Endodermal cell (in vitro differentiated cells): Measurements from ENCODE around the gene LYZL1. TPM values are rescaled to one million over a fixed set of nuclear protein-coding genes. Genes with fewer than 3 reads are reported as not detected.
A peak's percentile ranks its signal among the peaks of the same experiment; 100 is the strongest.

Source experiments
- DNase-seq: peaks from one replicate; pipeline ENCODE4 v3.0.0-alpha.2; 2017
- H3K27ac ChIP-seq: 2 replicates; pipeline ENCODE4 v1.5.1; 2013; ENCODE audit warnings: mild to moderate bottlenecking, low read depth, low read length, moderate library complexity
- H3K27me3 ChIP-seq: 2 replicates; pipeline ENCODE4 v1.6.1; 2013; ENCODE audit warnings: mild to moderate bottlenecking, low read length, moderate library complexity; ENCODE audit not compliant: insufficient read depth, control insufficient read depth, poor library complexity, severe bottlenecking
- H3K36me3 ChIP-seq: 2 replicates; pipeline ENCODE4 v1.7.0; 2013; ENCODE audit warnings: mild to moderate bottlenecking, low read length, moderate library complexity; ENCODE audit not compliant: control insufficient read depth, insufficient read depth
- H3K4me1 ChIP-seq: one replicate; pipeline ENCODE4 v1.7.0; 2013; ENCODE audit warnings: low read length; ENCODE audit not compliant: control insufficient read depth, insufficient read depth
- H3K4me3 ChIP-seq: 2 replicates; pipeline ENCODE4 v1.5.1; 2013; ENCODE audit warnings: mild to moderate bottlenecking, low read length, moderate library complexity
- H3K9ac ChIP-seq: 2 replicates; pipeline ENCODE4 v1.6.1; 2013; ENCODE audit warnings: mild to moderate bottlenecking, low read length, moderate library complexity; ENCODE audit not compliant: poor library complexity, severe bottlenecking; ENCODE audit errors: extremely low read depth
- H3K9me3 ChIP-seq: 2 replicates; pipeline ENCODE4 v1.6.1; 2013; ENCODE audit warnings: mild to moderate bottlenecking, low read length, moderate library complexity; ENCODE audit not compliant: control insufficient read depth
- H3K27ac Mint-ChIP-seq: 2 replicates; pipeline ENCODE4 v1.8.0; 2020; ENCODE audit warnings: mixed read lengths
- H3K27me3 Mint-ChIP-seq: 2 replicates; pipeline ENCODE4 v1.8.0; 2021; ENCODE audit warnings: mild to moderate bottlenecking, mixed read lengths; ENCODE audit not compliant: insufficient read depth
- H3K36me3 Mint-ChIP-seq: 2 replicates; pipeline ENCODE4 v1.8.0; 2020; ENCODE audit warnings: low read depth, mixed read lengths
- H3K4me1 Mint-ChIP-seq: 2 replicates; pipeline ENCODE4 v1.8.0; 2020; ENCODE audit warnings: mixed read lengths
- H3K4me3 Mint-ChIP-seq: 2 replicates; pipeline ENCODE4 v1.8.0; 2020; ENCODE audit warnings: mild to moderate bottlenecking, moderate library complexity, mixed read lengths
- H3K9me3 Mint-ChIP-seq: 2 replicates; pipeline ENCODE4 v1.8.0; 2020; ENCODE audit warnings: mild to moderate bottlenecking, mixed read lengths
- CTCF ChIP-seq: fragments of 200-600 bp; sonication (generic); conservative IDR thresholded peaks from 2 replicates; pipeline ENCODE4 v1.5.0; 2021; ENCODE audit warnings: antibody characterized with exemption, mild to moderate bottlenecking
- WGBS, 2 experiments: methylation state at CpG; one replicate each; pipeline versions ENCODE4 v1.1.5 to v1.1.7; 2013; ENCODE audit warnings: missing lambda C conversion rate in 2 of 2, mixed read lengths in 1 of 2; ENCODE audit not compliant: insufficient coverage in 1 of 2, insufficient read length in 1 of 2; 5-methylcytosine and 5-hydroxymethylcytosine counted together
- total RNA-seq, 2 donors: library from RNA; stranded (reverse); fragmentation: NEBNext Ultra II Directional in 1 of 2; extraction: Animal tissue kit (Norgen Biotek cat#: 25700) in 1 of 2; gene quantifications; 2 replicates in 1 of 2; 3 replicates in 1 of 2; pipeline ENCODE4 v1.2.1, GENCODE V29; 2021

Gene LYZL1
- total RNA-seq, 2 donors from 2014 or later: not detected

GRCh38 chr10:29252811-29253689, 35.8 kb upstream of the LYZL1 start:
- H3K9me3 Mint-ChIP-seq: no peaks in the 10 kb centered on the region
- DNase-seq: no peak
- 88 to 94% methylated on average over 16 to 18 of the region's 18 CpGs for WGBS, 2 experiments
- Histone ChIP-seq H3K27me3 (no peaks in the 10 kb centered on the region), H3K4me1 (peaks cover 10% of the 10 kb centered on the region), H3K36me3 (no peaks in the 10 kb centered on the region), H3K4me3 (no peak overlapping the region), H3K27ac (no peak overlapping the region), H3K9ac (no peak overlapping the region), H3K9me3 (no peaks in the 10 kb centered on the region)
- H3K27ac Mint-ChIP-seq: no peak overlapping the region
- no peaks in the 10 kb centered on the region for H3K36me3 Mint-ChIP-seq
- no peak for TF ChIP-seq CTCF
- H3K27me3 Mint-ChIP-seq: peaks cover 7% of the 10 kb centered on the region
- peaks cover 49% of the 10 kb centered on the region for H3K4me1 Mint-ChIP-seq
- no peak overlapping the region for H3K4me3 Mint-ChIP-seq

GRCh38 chr10:29253690-29254029, 35.2 kb upstream of the LYZL1 start:
- no peak overlapping the region for H3K4me3 ChIP-seq
- Mint-ChIP-seq H3K27me3 (peaks cover 7% of the 10 kb centered on the region), H3K36me3 (no peaks in the 10 kb centered on the region), H3K27ac (no peak overlapping the region), H3K4me1 (peaks cover 49% of the 10 kb centered on the region), H3K9me3 (no peaks in the 10 kb centered on the region), H3K4me3 (no peak overlapping the region)
- no peaks in the 10 kb centered on the region for H3K36me3 ChIP-seq
- H3K27ac ChIP-seq: peak overlapping the region; percentile 1
- no peak for TF ChIP-seq CTCF
- peaks cover 10% of the 10 kb centered on the region for H3K4me1 ChIP-seq
- no peaks in the 10 kb centered on the region for H3K9me3 ChIP-seq
- no peaks in the 10 kb centered on the region for H3K27me3 ChIP-seq
- 89 to 92% methylated on average over 3 of the region's 3 CpGs for WGBS, 2 experiments
- H3K9ac ChIP-seq: no peak overlapping the region
- no peak for DNase-seq

GRCh38 chr10:29254123-29255046, 34.5 kb upstream of the LYZL1 start:
- Histone ChIP-seq H3K4me3 (no peak overlapping the region), H3K9me3 (no peaks in the 10 kb centered on the region), H3K27ac (peak overlapping the region; percentile 69), H3K9ac (no peak overlapping the region), H3K36me3 (no peaks in the 10 kb centered on the region), H3K4me1 (peaks cover 10% of the 10 kb centered on the region), H3K27me3 (no peaks in the 10 kb centered on the region)
- Mint-ChIP-seq H3K9me3 (no peaks in the 10 kb centered on the region), H3K36me3 (no peaks in the 10 kb centered on the region), H3K27me3 (peaks cover 7% of the 10 kb centered on the region), H3K4me3 (peak overlapping the region; percentile 10), H3K27ac (peak overlapping the region; percentile 71), H3K4me1 (peaks cover 49% of the 10 kb centered on the region)
- peak; percentile 81 for DNase-seq
- TF ChIP-seq CTCF: no peak
- WGBS, 2 experiments: 34 to 47% methylated on average over 9 of the region's 9 CpGs
